ENCODE measurements around the gene EEFSEC. TPM values are rescaled to one million over a fixed set of nuclear protein-coding genes. Genes with fewer than 3 reads are reported as not detected.

The EEFSEC gene
- total RNA-seq, 1 experiment from 2014 or later, result 9.5 TPM

- Histone ChIP-seq H3K79me1 (ENCODE audit: insufficient read depth, low read depth, low read length, poor library complexity, severe bottlenecking) (no peaks in the 10 kb centered on the region), H2BK15ac (ENCODE audit: low read depth, low read length) (no peak overlapping the region), H3K27me3 (ENCODE audit: insufficient read depth, low read length) (no peaks in the 10 kb centered on the region), H3K9ac (ENCODE audit: extremely low read depth, insufficient read length, low read length) (no peak overlapping the region), H3K56ac (ENCODE audit: insufficient read length, low read depth, low read length) (no peak overlapping the region), H3K23me2 (ENCODE audit: insufficient read length, low read depth, low read length, poor library complexity, severe bottlenecking) (no peaks in the 10 kb centered on the region), H2BK12ac (ENCODE audit: insufficient read length, low read depth, low read length) (no peak overlapping the region), H4K91ac (ENCODE audit: insufficient read length, low read depth, low read length) (no peak overlapping the region), H3K9me3 (ENCODE audit: control insufficient read depth, low read depth, low read length) (no peaks in the 10 kb centered on the region), H2BK20ac (ENCODE audit: low read depth, low read length, poor library complexity, severe bottlenecking) (no peak overlapping the region), H3T11ph (ENCODE audit: low read length) (no peak overlapping the region), H2AK5ac (ENCODE audit: insufficient read length, low read length) (no peak overlapping the region), H4K8ac (replicated peaks; ENCODE audit: insufficient read length, low read depth, low read length) (no peak overlapping the region), H3K4me1 (ENCODE audit: insufficient read depth, low read length) (peaks cover 8% of the 10 kb centered on the region; the same call in 1 of the 2 replicates), H3K14ac (ENCODE audit: insufficient read depth, low read length) (no peak overlapping the region), H4K5ac (ENCODE audit: insufficient read length, low read depth, low read length) (no peak overlapping the region), H2AFZ (ENCODE audit: low read length) (no peak overlapping the region), H3K4ac (ENCODE audit: low read depth, low read length) (no peak overlapping the region), H3K4me2 (ENCODE audit: insufficient read depth, insufficient read length, low read length) (no peak overlapping the region), H3K79me2 (ENCODE audit: insufficient read depth, low read length) (no peaks in the 10 kb centered on the region), H2BK120ac (ENCODE audit: low read depth, low read length, poor library complexity, severe bottlenecking) (no peak overlapping the region), H4K20me1 (ENCODE audit: control insufficient read depth, insufficient read depth, insufficient read length) (no peaks in the 10 kb centered on the region), H3K18ac (ENCODE audit: insufficient read length, low read depth, low read length) (no peak overlapping the region), H3K27ac (ENCODE audit: insufficient read length, low read depth, low read length) (no peak overlapping the region), H2BK5ac (ENCODE audit: insufficient read length, low read length) (no peak overlapping the region), H3K23ac (ENCODE audit: insufficient read length, low read depth, low read length) (no peak overlapping the region)
- no peak for DNase-seq
- H3K4me3 Mint-ChIP-seq, result no peak overlapping the region
- TF ChIP-seq CTCF (conservative IDR thresholded peaks at IDR 0.05), result no peak
- no peaks in the 10 kb centered on the region; the same call in none of the 2 replicates for H3K27me3 Mint-ChIP-seq (ENCODE audit: low read depth)
- no peak overlapping the region for H3K27ac Mint-ChIP-seq
- peaks cover 0 to 13% (median 2%) of the 10 kb centered on the region in 3 experiments; a peak in 3 of 7 replicates for H3K36me3 Mint-ChIP-seq (ENCODE audit: insufficient read depth in 1 of 3, low read depth in 3 of 3)
- peaks cover 4 to 14% of the 10 kb centered on the region in 2 experiments; a peak in 3 of 5 replicates for H3K9me3 Mint-ChIP-seq
- no CpG with 5 or more reads among the region's 3 CpGs for WGBS (ENCODE audit: extremely low coverage, insufficient read length, low lambda C conversion rate)
- peaks cover 15 to 17% of the 10 kb centered on the region in 2 experiments for H3K4me1 Mint-ChIP-seq
Measured at GRCh38 chr3:128290484-128290883, 137.2 kb downstream of the EEFSEC start.
